A549 (cell line): ENCODE data around the gene LASP1. TPM values are rescaled to one million over a fixed set of nuclear protein-coding genes. Genes with fewer than 3 reads are reported as not detected.

ENCODE experiments used
- ATAC-seq, 2 experiments: fragments of 200-7000 bp in 1 of 2; fragments of >200 bp in 1 of 2; cut with Nextera tagmentation in 1 of 2; cut with Tn5 transposase in 1 of 2; 3 replicates each; pipeline versions ENCODE4 v1.8.0 to v1.9.1; 2018 to 2020; ENCODE audit warnings: mild to moderate bottlenecking in 1 of 2, moderate library complexity in 1 of 2
- CTCF ChIA-PET: fragments of 300-600 bp; sonication (Branson Sonifier 250); formaldehyde crosslinking; extraction: SDS; loops from one replicate; lab custom pipeline; 2021; ENCODE audit warnings: antibody characterized with exemption, inconsistent platforms; lab: Yijun Ruan, JAX
- POLR2A ChIA-PET: fragments of 350-600 bp; formaldehyde crosslinking; extraction: SDS; loops from one replicate; lab custom pipeline; 2021; ENCODE audit warnings: antibody characterized with exemption, inconsistent platforms; lab: Yijun Ruan, JAX
- DNase-seq, 2 experiments: peaks; one replicate each; pipeline versions ENCODE4 v3.0.0 to v3.0.0-alpha.2; 2011 to 2016; ENCODE audit warnings: low read depth in 1 of 2, low spot score in 1 of 2
- FAIRE-seq: peaks from 2 replicates; lab custom pipeline; 2011; peaks lifted over from hg19 to GRCh38; lab: Jason Lieb, UNC
- H3K27ac ChIP-seq, 2 experiments: fragments of >200 bp; sonication (Bioruptor Twin); formaldehyde crosslinking; 3 replicates each; pipeline ENCODE4 v1.5.1; 2016 to 2017
- H3K4me1 ChIP-seq: fragments of >200 bp; sonication (Bioruptor Twin); formaldehyde crosslinking; 3 replicates; pipeline ENCODE4 v1.6.1; 2016
- H3K4me2 ChIP-seq: fragments of >200 bp; sonication (Bioruptor Twin); formaldehyde crosslinking; 3 replicates; pipeline ENCODE4 v1.6.1; 2016
- H3K4me3 ChIP-seq: fragments of >200 bp; sonication (Bioruptor Twin); formaldehyde crosslinking; 3 replicates; pipeline ENCODE4 v1.5.1; 2016
- H3K9me3 ChIP-seq: fragments of >200 bp; sonication (Bioruptor Twin); formaldehyde crosslinking; 3 replicates; pipeline ENCODE4 v1.6.1; 2016
- CBX2 ChIP-seq: fragments of 200-600 bp; sonication (generic); IDR thresholded peaks from 2 replicates; pipeline ENCODE4 v1.6.1; 2016; ENCODE audit warnings: low read depth, mild to moderate bottlenecking, borderline replicate concordance
- CBX8 ChIP-seq: fragments of 200-600 bp; sonication (generic); IDR thresholded peaks from 2 replicates; pipeline ENCODE4 v1.6.1; 2016
- EHF ChIP-seq: fragments of 250-450 bp; sonication (Bioruptor Pico); IDR thresholded peaks from 2 replicates; pipeline ENCODE4 v1.5.0; 2020; ENCODE audit warnings: mild to moderate bottlenecking
- EHMT2 ChIP-seq: fragments of 200-600 bp; sonication (generic); IDR thresholded peaks from 2 replicates; pipeline ENCODE4 v1.6.1; 2016; ENCODE audit warnings: antibody characterized with exemption, low read depth, mild to moderate bottlenecking, moderate library complexity
- FOSL2 ChIP-seq, 2 experiments: fragments of 450-650 bp in 1 of 2; fragments of >200 bp in 1 of 2; sonication (Bioruptor Twin) in 1 of 2; formaldehyde crosslinking; IDR thresholded peaks; 2 replicates each; pipeline versions ENCODE4 v1.5.0 to v1.6.1; 2016 to 2020; ENCODE audit warnings: mild to moderate bottlenecking in 1 of 2, moderate library complexity in 1 of 2
- FOXS1 ChIP-seq: fragments of 250-450 bp; sonication (Bioruptor Pico); IDR thresholded peaks from 2 replicates; pipeline ENCODE4 v1.5.0; 2020; ENCODE audit warnings: mild to moderate bottlenecking, moderate library complexity
- GATA3 ChIP-seq: IDR thresholded peaks from 2 replicates; pipeline ENCODE4 v1.6.1; 2012; ENCODE audit warnings: borderline replicate concordance
- HDAC2 ChIP-seq: fragments of 200-600 bp; sonication (generic); IDR thresholded peaks from 2 replicates; pipeline ENCODE4 v1.6.1; 2016
- HEYL ChIP-seq: fragments of 250-450 bp; sonication (Bioruptor Pico); IDR thresholded peaks from 2 replicates; pipeline ENCODE4 v1.8.0; 2021; ENCODE audit warnings: mild to moderate bottlenecking, moderate library complexity
- HOXB13 ChIP-seq: fragments of 250-450 bp; sonication (Bioruptor Pico); IDR thresholded peaks from 2 replicates; pipeline ENCODE4 v1.5.0; 2020; ENCODE audit warnings: low read depth, mild to moderate bottlenecking, moderate library complexity
- KDM1A ChIP-seq: fragments of 200-600 bp; sonication (generic); IDR thresholded peaks from 2 replicates; pipeline ENCODE4 v1.6.1; 2016; ENCODE audit warnings: low read depth, mild to moderate bottlenecking
- MAFK ChIP-seq: fragments of 450-650 bp; IDR thresholded peaks from 2 replicates; pipeline ENCODE4 v1.6.1; 2014; ENCODE audit not compliant: partially characterized antibody
- MAX ChIP-seq: IDR thresholded peaks from 2 replicates; pipeline ENCODE4 v1.6.1; 2012
- MAZ ChIP-seq: fragments of 150-350 bp; IDR thresholded peaks from 2 replicates; pipeline ENCODE4 v1.6.1; 2014; ENCODE audit warnings: antibody characterized with exemption, low read depth, low read length, borderline replicate concordance
- MYC ChIP-seq: IDR thresholded peaks from 2 replicates; pipeline ENCODE4 v1.6.1; 2012; ENCODE audit warnings: mild to moderate bottlenecking, inconsistent platforms, low read length, improper control_type of control experiment, borderline replicate concordance
- NFE2L2 ChIP-seq: fragments of 150-350 bp; conservative IDR thresholded peaks from 2 replicates; pipeline ENCODE4 v1.6.1; 2014; ENCODE audit warnings: low read length
- NPAS2 ChIP-seq: fragments of 250-450 bp; sonication (Bioruptor Pico); IDR thresholded peaks from 2 replicates; pipeline ENCODE4 v1.8.0; 2022; ENCODE audit warnings: mild to moderate bottlenecking, moderate library complexity, borderline replicate concordance
- NR3C1 ChIP-seq: fragments of >200 bp; sonication (Bioruptor Twin); formaldehyde crosslinking; IDR thresholded peaks from 3 replicates; pipeline ENCODE4 v1.6.1; 2017
- PBX3 ChIP-seq: IDR thresholded peaks from 2 replicates; pipeline ENCODE4 v1.6.1; 2012
- POLR2A ChIP-seq: IDR thresholded peaks from 2 replicates; pipeline ENCODE4 v1.6.1; 2012; ENCODE audit warnings: mild to moderate bottlenecking, low read length
- RAD21 ChIP-seq, 2 experiments: fragments of >200 bp in 1 of 2; sonication (Bioruptor Twin) in 1 of 2; formaldehyde crosslinking in 1 of 2; IDR thresholded peaks in 1 of 2; conservative IDR thresholded peaks in 1 of 2; 2 replicates in 1 of 2; 3 replicates in 1 of 2; pipeline ENCODE4 v1.6.1; 2012 to 2018; ENCODE audit warnings: inconsistent platforms in 1 of 2
- SREBF2 ChIP-seq: fragments of 450-650 bp; IDR thresholded peaks from 2 replicates; pipeline ENCODE4 v1.6.1; 2014; ENCODE audit warnings: mild to moderate bottlenecking, moderate library complexity
- TP53 ChIP-seq: fragments of 250-450 bp; sonication (Bioruptor Pico); IDR thresholded peaks from 2 replicates; pipeline ENCODE4 v1.5.0; 2021; ENCODE audit warnings: mild to moderate bottlenecking, moderate library complexity
- ZFP36 ChIP-seq: fragments of 450-650 bp; IDR thresholded peaks from 2 replicates; pipeline ENCODE4 v1.6.1; 2014; ENCODE audit warnings: borderline replicate concordance; ENCODE audit not compliant: partially characterized antibody
- ZNF302 ChIP-seq: fragments of 250-450 bp; sonication (Bioruptor Pico); IDR thresholded peaks from 2 replicates; pipeline ENCODE4 v1.9.0; 2021; ENCODE audit warnings: inconsistent platforms, mild to moderate bottlenecking, moderate library complexity
- WGBS: methylation state at CpG from one replicate; pipeline ENCODE4 v1.1.6; 2017; ENCODE audit errors: missing lambda C conversion rate; 5-methylcytosine and 5-hydroxymethylcytosine counted together
- polyA plus RNA-seq, 4 experiments: library from polyadenylated mRNA; depleted of rRNA in 3 of 4; stranded (reverse); fragments of >200 nt; fragmentation: RNase III in 1 of 4; extraction: RNeasy Plus Mini Kit Qiagen cat#74134 plus additional on column Dnase treatment in 1 of 4; gene quantifications; 2 replicates in 3 of 4; 3 replicates in 1 of 4; pipeline ENCODE4 v1.2.3, GENCODE V29; 2011 to 2017

Gene LASP1
- polyA plus RNA-seq, 2 of the 4 experiments (the other 2 are of a cell fraction), result 145 to 281 TPM

- CTCF ChIA-PET, result interaction anchor here (0.9 to 1.6 kb wide), 3 partner anchors 19 to 93 kb away, joined by 3 to 4 read pairs (median 3); no protein-coding TSS in a partner anchor
- no peak for TF ChIP-seq EHF (CRISPR knock-in tag)
- peak; percentile 85 for TF ChIP-seq ZFP36
- ATAC-seq, result no peak
- no peak overlapping the region for H3K4me3 ChIP-seq
- FAIRE-seq, result no peak
- 84% methylated on average over 12 of the region's 12 CpGs for WGBS
- peaks cover 45% of the 10 kb centered on the region for H3K4me1 ChIP-seq
- no peak overlapping the region for H3K4me2 ChIP-seq
- no peak for DNase-seq
- peak overlapping the region in 1 of 2 experiments; percentile 12; a peak in 2 of 6 replicates for H3K27ac ChIP-seq
- POLR2A ChIA-PET, result no interaction called here
- H3K9me3 ChIP-seq, result no peaks in the 10 kb centered on the region
Measured at GRCh38 chr17:38889745-38890409, 20.0 kb downstream of the LASP1 start.

- Histone ChIP-seq H3K27ac (peak overlapping the region in 1 of 2 experiments; percentile 12; a peak in 2 of 6 replicates), H3K9me3 (no peaks in the 10 kb centered on the region), H3K4me2 (no peak overlapping the region), H3K4me1 (peaks cover 40% of the 10 kb centered on the region), H3K4me3 (no peak overlapping the region)
- POLR2A ChIA-PET, result no interaction called here
- CTCF ChIA-PET, result interaction anchor here (1.6 kb wide), 1 partner anchor 22 kb away, joined by 3 read pairs; no protein-coding TSS in a partner anchor
- ATAC-seq, result no peak
- no peak for DNase-seq
- no peak for FAIRE-seq
- 79% methylated on average over 6 of the region's 8 CpGs for WGBS
- no peak for TF ChIP-seq TP53
- no peak for TF ChIP-seq MAZ
- TF ChIP-seq HOXB13 (CRISPR knock-in tag), result no peak
- TF ChIP-seq MAX, result no peak
- TF ChIP-seq FOXS1 (CRISPR knock-in tag), result no peak
- TF ChIP-seq HEYL (CRISPR knock-in tag), result no peak
- TF ChIP-seq NR3C1, result no peak
Measured at GRCh38 chr17:38890410-38890746, 20.5 kb downstream of the LASP1 start.

- Histone ChIP-seq H3K9me3 (no peaks in the 10 kb centered on the region), H3K27ac (no peak overlapping the region), H3K4me2 (no peak overlapping the region), H3K4me1 (peaks cover 38% of the 10 kb centered on the region), H3K4me3 (no peak overlapping the region)
- ChIA-PET CTCF (interaction anchor here (1.3 to 2.1 kb wide), 2 partner anchors 9 to 20 kb away, joined by 4 to 7 read pairs; no protein-coding TSS in a partner anchor), POLR2A (interaction anchor here (1.1 kb wide), 1 partner anchor 21 kb away, joined by 3 read pairs; no protein-coding TSS in a partner anchor)
- no peak for TF ChIP-seq NR3C1
- no peak for TF ChIP-seq NPAS2 (CRISPR knock-in tag)
- TF ChIP-seq FOSL2 (IDR thresholded peaks at IDR 0.05), result no peak
- TF ChIP-seq FOSL2 (CRISPR knock-in tag; IDR thresholded peaks at IDR 0.05), result no peak
- no peak for FAIRE-seq
- 92% methylated on average over 8 of the region's 8 CpGs for WGBS
- DNase-seq, result no peak
- ATAC-seq, result no peak
Measured at GRCh38 chr17:38891441-38891840, 21.6 kb downstream of the LASP1 start.

GRCh38 chr17:38892083-38892482 is 22.2 kb downstream of the LASP1 start:
- ATAC-seq (no peak), DNase-seq (no peak)
- WGBS, result 93% methylated on average over 4 of the region's 4 CpGs
- Histone ChIP-seq H3K27ac (no peak overlapping the region), H3K4me3 (no peak overlapping the region), H3K4me2 (no peak overlapping the region), H3K4me1 (peaks cover 39% of the 10 kb centered on the region; the same call in 2 of the 3 replicates), H3K9me3 (no peaks in the 10 kb centered on the region)
- POLR2A ChIA-PET, result interaction anchor here (1.1 kb wide), 1 partner anchor 21 kb away, joined by 3 read pairs; no protein-coding TSS in a partner anchor
- TF ChIP-seq MAFK (no peak), PBX3 (no peak), GATA3 (no peak), RAD21 (conservative IDR thresholded peaks at IDR 0.05 in 1 of 2, IDR thresholded peaks at IDR 0.05 in 1 of 2) (no peak), KDM1A (no peak), MAZ (no peak), POLR2A (no peak), CBX2 (no peak), MYC (no peak), TP53 (no peak), SREBF2 (no peak), NFE2L2 (no peak), HEYL (CRISPR knock-in tag) (no peak), EHMT2 (no peak), ZNF302 (CRISPR knock-in tag) (no peak), ZFP36 (no peak), HDAC2 (no peak), CBX8 (no peak)
- TF ChIP-seq, all 56 proteins: peak for 0
- CTCF ChIA-PET, result interaction anchor here (1.3 to 2.1 kb wide), 2 partner anchors 10 to 20 kb away, joined by 4 to 7 read pairs; no protein-coding TSS in a partner anchor
- no peak for FAIRE-seq
